HepG2 (cell line): ENCODE measurements around the gene ARMH3. TPM values are rescaled to one million over a fixed set of nuclear protein-coding genes. Genes with fewer than 3 reads are reported as not detected.

Experiments used
- ATAC-seq: fragments of 200-7000 bp; cut with Tn5 transposase; 3 replicates; pipeline ENCODE4 v1.9.1; 2020; ENCODE audit warnings: mild to moderate bottlenecking, moderate library complexity
- BruUV-seq: library from RNA; stranded (reverse); fragments of 400-500 nt; replicated peaks from 2 replicates; lab custom pipeline; 2021; lab: Mats Ljungman, UMichigan
- CTCF ChIA-PET: fragments of 300-600 bp; formaldehyde crosslinking; extraction: SDS; loops from one replicate; lab custom pipeline; 2021; ENCODE audit warnings: low total read pairs, inconsistent platforms, low intra/inter-chr PET ratio; lab: Yijun Ruan, JAX
- POLR2A ChIA-PET: fragments of 350-600 bp; sonication (Branson Sonifier 250); formaldehyde crosslinking; loops from one replicate; lab custom pipeline; 2020; ENCODE audit warnings: antibody characterized with exemption, inconsistent platforms; lab: Yijun Ruan, JAX
- DNase-seq: peaks from one replicate; pipeline ENCODE4 v3.0.0-alpha.2; 2015; ENCODE audit warnings: low spot score
- FAIRE-seq: peaks from 3 replicates; lab custom pipeline; 2011; peaks lifted over from hg19 to GRCh38; lab: Jason Lieb, UNC
- H2AFZ ChIP-seq: one replicate; pipeline ENCODE4 v1.6.1; 2011; ENCODE audit warnings: low read length, inconsistent platforms
- H3K27ac ChIP-seq: fragments of 300-600 bp; 3 replicates; pipeline ENCODE4 v1.8.0; 2011; ENCODE audit warnings: mixed run types, mild to moderate bottlenecking, mixed read lengths, low read length, inconsistent platforms; ENCODE audit not compliant: insufficient read depth; ENCODE audit errors: extremely low read length
- H3K27me3 ChIP-seq, 2 experiments: fragments of 200-600 bp in 1 of 2; 2 replicates in 1 of 2; 3 replicates in 1 of 2; pipeline versions ENCODE4 v1.6.0 to v1.8.0; 2011; ENCODE audit warnings: low read length in 2 of 2, mild to moderate bottlenecking in 2 of 2, moderate library complexity in 2 of 2, inconsistent platforms in 1 of 2; ENCODE audit not compliant: insufficient read depth in 2 of 2, control insufficient read depth in 1 of 2
- H3K36me3 ChIP-seq, 2 experiments: fragments of 200-600 bp in 1 of 2; replicated peaks in 1 of 2; 2 replicates in 1 of 2; 3 replicates in 1 of 2; pipeline versions ENCODE4 v1.5.1 to v1.8.0; 2011; ENCODE audit warnings: low read length in 2 of 2, inconsistent platforms in 1 of 2; ENCODE audit not compliant: insufficient read depth in 2 of 2, control insufficient read depth in 1 of 2
- H3K4me1 ChIP-seq: 2 replicates; pipeline ENCODE4 v1.5.1; 2012; ENCODE audit warnings: low read length, inconsistent platforms; ENCODE audit not compliant: insufficient read depth
- H3K4me2 ChIP-seq: 2 replicates; pipeline ENCODE4 v1.6.0; 2011; ENCODE audit warnings: low read depth, low read length, inconsistent platforms
- H3K4me3 ChIP-seq, 3 experiments: fragments of 200-600 bp in 1 of 3; sonication (generic), shearing (Covaris generic) in 1 of 3; replicated peaks in 1 of 3; 2 replicates each; pipeline ENCODE4 v1.5.1; 2011 to 2016; ENCODE audit warnings: low read length in 3 of 3, inconsistent platforms in 2 of 3, low read depth in 2 of 3, mild to moderate bottlenecking in 2 of 3, control low read depth in 1 of 3, mixed read lengths in 1 of 3; ENCODE audit not compliant: insufficient read depth in 1 of 3
- H3K79me2 ChIP-seq: one replicate; pipeline ENCODE4 v1.6.1; 2011; ENCODE audit warnings: low read length, inconsistent platforms; ENCODE audit not compliant: insufficient read depth
- H3K9ac ChIP-seq: 2 replicates; pipeline ENCODE4 v1.6.0; 2011; ENCODE audit warnings: mild to moderate bottlenecking, low read depth, low read length, inconsistent platforms; ENCODE audit not compliant: insufficient read depth
- H3K9me3 ChIP-seq: 2 replicates; pipeline ENCODE4 v1.5.1; 2012; ENCODE audit warnings: mild to moderate bottlenecking, low read length
- H4K20me1 ChIP-seq: 2 replicates; pipeline ENCODE4 v1.6.0; 2011; ENCODE audit warnings: inconsistent platforms, mild to moderate bottlenecking, low read length, moderate library complexity; ENCODE audit not compliant: insufficient read depth
- ZNF263 ChIP-seq: sonication (generic); formaldehyde crosslinking; IDR thresholded peaks from 2 replicates; pipeline ENCODE4 v1.4.0; 2020; ENCODE audit warnings: missing genetic modification reagents
- WGBS: methylation state at CpG from one replicate; pipeline ENCODE4 v1.1.6; 2017; ENCODE audit warnings: low lambda C conversion rate; 5-methylcytosine and 5-hydroxymethylcytosine counted together
- in situ Hi-C: cut with HindIII; loops from 2 replicates; pipeline ENCODE4 v1.10.0; 2017; ENCODE audit warnings: low pct_unique_long_range_greater_than_20kb; ENCODE audit not compliant: extremely low pct_ligation_motif_present
- intact Hi-C: fragments of 100-400 bp; cut with micrococcal nuclease; formaldehyde crosslinking; loops from one replicate; pipeline ENCODE4 v1.10.0; 2022; ENCODE audit not compliant: unreplicated experiment
- polyA plus RNA-seq, 8 experiments: library from polyadenylated mRNA; depleted of rRNA in 3 of 8; stranded (reverse) in 7 of 8; unstranded in 1 of 8; fragments of >200 nt; fragmentation: Illumina TruSeq in 4 of 8; extraction: Trizol in 4 of 8; gene quantifications; 2 replicates each; pipeline versions ENCODE4 v1.2.1 to v1.2.3, GENCODE V29; 2011 to 2016; ENCODE audit warnings: low read depth in 4 of 8, missing spikeins in 1 of 8, mixed read lengths in 1 of 8; ENCODE audit not compliant: insufficient read depth in 1 of 8
- total RNA-seq, 5 experiments: library from RNA; depleted of rRNA; stranded (reverse); fragments of >200 nt; fragmentation: Illumina TruSeq; extraction: Trizol; gene quantifications; 2 replicates each; pipeline ENCODE4 v1.2.3, GENCODE V29; 2016; ENCODE audit warnings: low read depth in 1 of 5
- TF ChIP-seq, protein P1 (sequence below): sonication (generic); formaldehyde crosslinking; IDR thresholded peaks from 2 replicates; pipeline ENCODE4; 2020; ENCODE audit warnings: missing genetic modification reagents, mild to moderate bottlenecking, borderline replicate concordance

ARMH3 gene
- total and polyA plus RNA-seq, 2 of the 13 experiments (the other 11 are each of a cell fraction or from before 2014, with no cell fraction given) = 8.4 to 16.9 TPM

GRCh38 chr10:102068216-102068615 is 12.2 kb upstream of the ARMH3 start:
- Histone ChIP-seq H3K36me3 (peaks cover 0 to 3% of the 10 kb centered on the region in 2 experiments; a peak in 1 of 5 replicates), H3K27ac (no peak overlapping the region), H3K4me2 (no peak overlapping the region), H3K4me3 (no peak overlapping the region), H3K9ac (no peak overlapping the region), H4K20me1 (no peaks in the 10 kb centered on the region; the same call in 1 of the 2 replicates), H3K79me2 (peaks cover 13% of the 10 kb centered on the region), H3K27me3 (no peaks in the 10 kb centered on the region), H3K9me3 (no peaks in the 10 kb centered on the region), H3K4me1 (peaks cover 29% of the 10 kb centered on the region), H2AFZ (no peak overlapping the region)
- CTCF ChIA-PET = no interaction called here
- WGBS = 50% methylated on average over 1 of the region's 1 CpG
- 0 out of 2 replicates have a peak, but pooled peaks have one; percentile 24 for TF ChIP-seq ZNF263 (CRISPR knock-in tag)
- TF ChIP-seq, protein P1, sequence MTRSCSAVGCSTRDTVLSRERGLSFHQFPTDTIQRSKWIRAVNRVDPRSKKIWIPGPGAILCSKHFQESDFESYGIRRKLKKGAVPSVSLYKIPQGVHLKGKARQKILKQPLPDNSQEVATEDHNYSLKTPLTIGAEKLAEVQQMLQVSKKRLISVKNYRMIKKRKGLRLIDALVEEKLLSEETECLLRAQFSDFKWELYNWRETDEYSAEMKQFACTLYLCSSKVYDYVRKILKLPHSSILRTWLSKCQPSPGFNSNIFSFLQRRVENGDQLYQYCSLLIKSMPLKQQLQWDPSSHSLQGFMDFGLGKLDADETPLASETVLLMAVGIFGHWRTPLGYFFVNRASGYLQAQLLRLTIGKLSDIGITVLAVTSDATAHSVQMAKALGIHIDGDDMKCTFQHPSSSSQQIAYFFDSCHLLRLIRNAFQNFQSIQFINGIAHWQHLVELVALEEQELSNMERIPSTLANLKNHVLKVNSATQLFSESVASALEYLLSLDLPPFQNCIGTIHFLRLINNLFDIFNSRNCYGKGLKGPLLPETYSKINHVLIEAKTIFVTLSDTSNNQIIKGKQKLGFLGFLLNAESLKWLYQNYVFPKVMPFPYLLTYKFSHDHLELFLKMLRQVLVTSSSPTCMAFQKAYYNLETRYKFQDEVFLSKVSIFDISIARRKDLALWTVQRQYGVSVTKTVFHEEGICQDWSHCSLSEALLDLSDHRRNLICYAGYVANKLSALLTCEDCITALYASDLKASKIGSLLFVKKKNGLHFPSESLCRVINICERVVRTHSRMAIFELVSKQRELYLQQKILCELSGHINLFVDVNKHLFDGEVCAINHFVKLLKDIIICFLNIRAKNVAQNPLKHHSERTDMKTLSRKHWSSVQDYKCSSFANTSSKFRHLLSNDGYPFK (CRISPR knock-in tag) = no peak
- BruUV-seq = no TSS peak
- DNase-seq (no peak), ATAC-seq (no peak), FAIRE-seq (no peak)
- POLR2A ChIA-PET = interaction anchor here (0.9 to 3.5 kb wide), 4 partner anchors 9 to 646 kb away, joined by 3 to 39 read pairs (median 3); partner anchors contain the start of genes ARL3, ARMH3, PPRC1 and SFXN2
- intact Hi-C loops = loop anchor here (5.0 kb wide), 1 partner anchor 49 kb away; no protein-coding TSS in a partner anchor
- in situ Hi-C loops = no loop called here
